Ecto neural progenitor cell (in vitro differentiated cells): ENCODE data around the gene MYH11.

Source experiments
- DNase-seq: peaks from one replicate; pipeline ENCODE4 v3.0.0-alpha.2; 2018; ENCODE audit warnings: low spot score

The MYH11 gene

DNA sequence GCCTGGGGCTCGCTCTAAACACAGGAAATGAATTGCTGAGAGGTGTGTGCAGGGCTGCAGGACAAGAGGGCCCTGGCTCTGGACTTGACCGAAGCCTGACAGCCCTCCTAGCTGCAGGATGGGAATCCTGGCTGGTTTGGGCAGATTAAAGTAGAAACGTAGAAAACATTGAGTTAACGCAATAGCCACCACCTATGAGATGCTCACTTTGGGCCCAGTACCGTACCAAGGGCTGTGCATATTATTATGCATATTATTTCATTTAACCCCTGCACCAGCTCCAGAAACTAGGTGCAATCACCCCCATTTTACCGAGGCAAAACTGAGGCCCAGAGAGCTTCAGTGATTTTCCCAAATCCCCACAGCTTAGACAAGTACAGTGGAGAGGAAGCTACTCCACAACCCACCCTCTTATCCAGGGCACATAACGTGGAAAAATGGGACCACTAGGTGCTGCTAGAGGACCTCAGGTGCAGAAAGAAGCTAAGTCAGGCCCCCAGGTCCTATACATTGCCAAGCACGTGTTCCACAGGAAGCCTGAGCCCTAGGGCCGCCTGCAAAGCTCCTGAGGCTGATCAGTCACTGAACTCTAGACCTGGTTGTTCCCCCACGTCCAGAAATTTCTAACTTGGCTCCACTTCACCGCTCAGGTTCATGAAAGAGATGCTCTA, 79.2 kb downstream of the MYH11 start:
- peak; percentile 56 for DNase-seq

DNA sequence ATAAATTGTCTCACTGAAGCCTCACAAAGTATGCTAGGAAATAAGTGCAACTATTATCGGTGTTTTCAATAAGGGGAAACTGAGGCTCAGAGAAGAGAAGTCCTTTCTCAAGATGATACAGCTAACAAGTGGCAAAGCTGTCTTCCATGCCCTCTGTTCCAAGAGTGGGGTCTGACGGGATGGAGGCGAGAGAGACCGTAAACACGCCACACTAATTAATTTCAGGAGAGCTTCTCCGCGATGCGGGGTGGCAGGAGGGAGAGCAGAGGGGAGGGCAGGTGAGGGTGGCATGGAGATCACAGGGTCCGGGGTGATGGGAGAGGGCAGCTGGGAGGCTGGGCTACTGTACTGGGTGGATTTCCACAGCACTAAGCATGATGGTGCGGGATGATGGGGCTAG, 80.3 kb downstream of the MYH11 start:
- DNase-seq: no peak

DNA sequence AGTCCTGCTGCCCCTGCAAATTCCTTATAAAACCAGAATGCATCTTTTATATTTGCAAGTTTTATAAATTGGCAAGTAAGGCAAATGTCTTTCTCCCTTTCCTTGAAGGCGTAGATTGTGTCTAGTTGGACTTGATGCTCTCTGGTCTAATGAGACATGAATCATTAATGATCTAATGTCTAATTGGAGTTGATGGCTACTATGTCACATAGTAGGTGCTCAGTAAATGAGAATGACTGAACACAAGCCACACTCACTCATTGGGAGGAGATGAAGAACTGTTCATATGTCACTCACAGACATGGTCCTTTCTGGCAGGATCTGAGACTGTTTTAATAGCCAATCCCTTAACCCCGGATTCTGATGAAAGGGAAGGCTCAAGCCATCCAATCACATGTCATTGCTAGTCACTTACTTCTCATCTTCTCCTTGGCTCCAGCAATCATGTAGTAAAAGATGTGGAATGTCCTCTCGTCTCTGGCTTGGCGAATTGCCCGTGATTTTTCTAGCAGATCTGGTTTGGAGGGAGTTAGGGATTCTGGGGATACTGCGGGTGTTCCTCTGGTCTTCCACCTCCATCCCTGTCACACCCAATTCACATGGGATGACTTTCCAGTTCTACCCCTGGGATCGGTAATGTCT, 81.0 kb downstream of the MYH11 start:
- DNase-seq: no peak

DNA sequence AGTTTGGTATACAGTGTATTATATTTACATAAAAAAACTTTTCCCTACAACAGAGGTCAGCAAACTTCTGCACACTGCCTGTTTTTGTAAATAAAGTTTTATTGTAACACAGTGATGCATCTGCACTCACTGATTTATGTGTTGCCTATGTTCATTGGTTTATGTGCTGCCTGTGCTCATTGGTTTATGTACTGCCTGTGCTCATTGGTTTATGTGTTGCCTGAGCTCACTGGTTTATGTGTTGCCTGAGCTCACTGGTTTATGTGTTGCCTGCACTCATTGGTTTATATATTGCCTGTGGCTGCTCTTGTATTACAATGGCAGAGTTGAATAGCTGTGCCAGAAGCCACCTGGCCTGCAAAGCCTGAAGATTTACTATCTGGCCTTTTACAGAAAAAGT, 81.6 kb downstream of the MYH11 start:
- no peak for DNase-seq

DNA sequence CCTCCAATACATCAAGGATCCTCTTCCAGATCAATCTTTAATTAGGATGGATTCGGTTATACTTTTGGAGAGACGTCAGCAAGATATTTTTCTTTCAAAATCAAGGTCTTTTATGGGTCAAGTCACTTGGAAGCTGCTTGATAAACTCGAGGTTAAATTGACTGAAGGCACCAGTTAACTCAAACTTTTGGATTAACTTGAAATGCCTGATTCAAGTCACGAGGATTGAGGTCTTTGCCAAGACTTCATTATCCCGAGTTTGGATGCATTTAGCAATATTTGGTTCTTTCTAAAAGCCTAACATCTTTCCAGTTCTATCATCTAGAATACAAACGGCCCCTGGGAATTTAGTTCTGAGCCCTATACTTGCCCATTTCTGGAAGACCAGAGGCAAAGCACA, 82.9 kb downstream of the MYH11 start:
- no peak for DNase-seq

DNA sequence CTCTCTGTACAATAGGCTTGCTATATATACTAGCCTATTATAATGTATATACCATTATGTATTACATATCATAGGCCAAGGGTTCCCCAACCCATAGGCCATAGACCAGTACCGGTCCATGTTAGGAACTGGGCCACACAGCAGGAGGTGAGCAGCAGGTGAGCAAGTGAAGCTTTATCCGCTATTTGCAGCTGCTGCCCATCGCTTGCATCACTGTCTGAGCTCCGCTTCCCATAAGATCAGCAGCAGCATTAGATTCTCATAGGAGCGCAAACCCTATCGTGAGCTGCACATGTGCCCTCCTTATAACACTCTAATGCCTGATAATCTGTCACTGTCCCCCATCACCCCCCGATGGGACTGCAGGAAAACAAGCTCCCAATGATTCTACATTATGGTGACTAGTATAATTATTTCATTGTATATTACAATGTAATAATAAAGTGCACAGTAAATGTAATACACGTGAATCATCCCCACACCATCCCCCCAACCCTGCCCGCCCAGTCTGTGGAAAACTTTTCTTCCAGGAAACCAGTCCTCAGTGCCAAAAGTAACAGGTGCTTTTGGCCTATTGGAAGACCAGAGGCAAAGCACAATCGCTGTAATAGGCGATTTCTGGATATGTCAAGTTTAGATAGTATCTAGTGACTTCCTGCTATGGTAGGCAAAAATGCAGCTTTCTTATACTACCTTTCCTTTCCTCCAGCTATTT, 84.1 kb downstream of the MYH11 start:
- no peak for DNase-seq

DNA sequence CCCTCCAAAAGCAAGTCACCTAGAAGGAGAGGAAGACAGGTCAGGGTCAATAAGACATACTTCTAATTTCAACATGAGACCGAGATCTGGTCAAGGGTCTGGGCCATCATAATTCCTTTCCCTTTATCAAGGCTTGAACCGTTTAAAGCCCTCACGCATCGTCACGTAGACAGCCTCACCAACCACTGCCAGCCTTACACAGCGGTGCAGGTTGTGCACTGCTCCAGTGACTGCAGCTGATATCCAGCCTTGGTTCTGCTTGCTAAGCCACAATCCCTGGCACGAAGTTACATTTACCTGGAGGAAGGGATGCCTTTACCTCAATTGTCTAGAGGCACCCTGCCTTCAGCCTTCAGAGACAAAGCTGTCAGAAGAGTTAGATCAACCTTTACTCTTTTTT, 85.1 kb downstream of the MYH11 start:
- no peak for DNase-seq

DNA sequence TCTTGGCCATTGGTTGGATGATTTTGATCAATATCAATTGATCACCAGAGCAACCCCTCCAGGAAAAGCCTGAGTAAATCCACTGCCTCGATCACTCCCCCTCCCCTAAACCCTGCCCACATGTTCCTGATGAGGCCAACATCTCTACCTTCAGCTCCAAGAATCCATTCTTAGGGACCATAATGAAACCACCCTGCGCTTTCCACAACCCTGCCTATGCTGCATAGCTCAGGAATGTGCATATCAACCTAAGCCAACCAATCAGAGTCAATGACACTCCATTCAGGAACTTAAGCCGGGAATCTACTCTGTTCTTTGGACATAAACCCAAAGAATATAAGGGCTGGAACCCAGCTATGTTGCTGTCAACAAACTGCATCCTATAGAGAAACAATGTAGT, 86.3 kb downstream of the MYH11 start:
- no peak for DNase-seq

DNA sequence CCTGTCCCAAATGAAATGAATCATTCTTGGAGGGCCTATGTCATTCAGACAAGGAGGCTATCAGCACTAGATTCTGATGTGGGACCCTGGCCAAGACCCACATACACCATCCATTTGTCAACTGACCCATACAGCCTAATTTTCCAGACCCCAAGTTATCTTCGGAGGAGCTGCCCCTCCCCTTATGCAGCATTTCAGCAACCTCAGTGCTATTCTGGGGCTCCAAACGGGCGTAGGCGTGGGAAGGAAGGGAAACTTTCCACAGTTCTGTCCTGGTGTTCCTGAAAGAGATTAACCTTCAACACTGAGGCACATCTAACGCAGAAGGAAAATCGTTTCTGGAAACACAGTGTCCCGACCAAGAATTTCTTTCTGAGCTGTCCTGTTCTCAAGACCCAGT, 86.7 kb downstream of the MYH11 start:
- DNase-seq: no peak

DNA sequence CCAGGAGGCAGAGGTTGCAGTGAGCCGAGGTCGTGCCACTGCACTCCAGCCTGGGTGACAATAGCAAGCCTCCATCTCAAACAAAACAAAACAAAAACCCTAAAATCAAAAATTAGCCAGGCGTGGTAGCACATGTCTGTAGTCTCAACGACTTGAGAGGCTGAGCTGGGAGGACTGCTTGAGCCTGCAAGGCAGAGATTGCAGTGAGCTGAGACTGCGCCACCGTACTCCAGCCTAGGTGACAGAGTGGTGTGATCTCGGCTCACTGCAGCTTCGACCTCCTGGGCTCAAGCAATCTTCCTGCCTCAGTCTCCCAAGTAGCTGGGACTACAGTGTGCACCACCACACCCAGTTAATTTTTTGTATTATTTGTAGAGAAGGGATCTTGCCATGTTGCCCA, 87.6 kb downstream of the MYH11 start:
- DNase-seq: no peak

DNA sequence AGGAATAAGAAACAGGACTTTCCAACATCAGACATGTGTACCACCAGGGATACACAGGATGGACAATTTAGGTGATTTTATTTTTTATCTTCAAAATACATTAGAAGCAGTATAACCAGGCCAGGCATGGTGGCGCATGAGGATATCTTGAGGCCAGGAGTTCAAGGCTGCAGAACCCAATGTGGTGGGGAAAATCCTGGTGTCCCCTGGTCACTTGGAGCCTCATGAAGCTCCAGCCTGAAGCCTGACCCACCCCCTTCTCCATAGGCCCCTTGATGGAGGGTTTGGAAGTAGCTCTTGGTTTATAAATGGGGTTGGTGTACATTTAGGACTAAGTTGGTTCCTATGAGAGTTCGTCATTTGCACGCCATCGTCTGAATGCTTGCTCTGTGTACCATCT, 88.6 kb downstream of the MYH11 start:
- no peak for DNase-seq

DNA sequence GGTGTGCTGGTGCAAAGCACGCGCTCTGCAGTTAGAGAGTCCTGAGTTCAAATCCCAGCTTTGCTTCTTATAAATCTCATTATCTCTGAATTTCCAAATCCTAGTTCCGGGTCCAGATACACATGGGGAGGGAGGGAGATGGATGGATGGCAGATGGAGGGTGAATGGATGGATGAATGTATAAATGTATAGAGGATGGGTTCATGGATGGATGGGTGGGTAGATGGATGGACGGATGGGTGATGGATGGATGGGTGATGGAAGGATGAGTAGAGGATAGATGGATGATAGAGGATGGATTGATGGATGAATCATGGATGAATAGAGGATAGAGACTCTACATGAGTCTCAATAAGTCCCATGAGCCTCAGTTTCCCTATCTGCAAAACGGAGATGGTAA, 89.9 kb downstream of the MYH11 start:
- DNase-seq: no peak

DNA sequence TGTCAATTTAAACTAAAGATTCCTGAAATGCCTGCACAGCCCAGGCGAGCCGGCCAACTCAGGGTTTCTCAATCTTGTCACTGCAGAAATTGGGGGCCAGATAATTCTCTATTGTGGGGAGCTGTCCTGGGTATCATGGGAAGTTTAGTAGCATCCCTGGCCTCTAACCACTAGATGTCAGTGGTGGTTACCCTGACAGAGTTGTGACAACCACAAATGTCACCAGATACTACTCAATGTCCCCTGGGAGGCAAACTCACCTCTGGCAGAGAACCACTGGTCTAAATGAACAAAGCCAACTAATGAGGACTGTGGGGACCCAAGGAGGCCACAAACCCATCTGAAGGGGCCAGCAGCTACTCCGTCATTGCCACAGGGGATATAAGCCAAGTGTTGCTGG, 90.9 kb downstream of the MYH11 start:
- peak; percentile 57 for DNase-seq

DNA sequence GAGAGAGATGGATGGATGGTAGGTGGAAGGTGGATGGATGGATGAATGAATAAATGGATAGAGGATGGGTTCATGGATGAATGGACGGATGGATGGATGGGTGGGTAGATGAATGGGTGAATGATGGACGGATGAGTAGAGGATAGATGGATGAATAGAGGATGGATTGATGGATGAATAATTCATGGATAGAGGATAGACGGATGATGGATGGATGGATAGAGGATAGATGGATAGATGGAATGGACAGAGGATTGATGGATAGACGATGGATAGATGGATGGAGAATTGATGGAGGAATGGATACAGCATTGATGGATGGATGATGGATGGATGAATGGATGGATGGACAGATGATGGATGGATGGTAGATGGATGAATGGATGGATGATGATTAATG, 91.7 kb downstream of the MYH11 start:
- no peak for DNase-seq

DNA sequence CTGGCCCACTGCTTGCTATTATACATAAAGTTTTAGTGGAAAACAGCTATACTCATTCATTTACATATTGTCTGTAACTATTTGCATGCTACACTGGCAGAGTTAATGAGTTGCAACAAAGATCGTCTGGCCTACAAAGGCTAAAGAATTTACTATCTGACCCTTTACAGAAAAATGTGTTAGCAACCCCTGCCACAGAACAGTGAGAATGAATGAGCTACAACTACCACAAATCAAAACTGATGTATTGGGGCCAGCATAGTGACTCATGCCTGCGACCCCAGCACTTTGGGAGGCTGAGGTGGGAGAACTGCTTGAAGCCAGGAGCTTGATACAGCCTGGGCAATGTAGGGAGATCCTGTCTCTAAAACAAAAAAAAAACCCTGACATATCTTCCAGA, 92.7 kb downstream of the MYH11 start:
- no peak for DNase-seq

DNA sequence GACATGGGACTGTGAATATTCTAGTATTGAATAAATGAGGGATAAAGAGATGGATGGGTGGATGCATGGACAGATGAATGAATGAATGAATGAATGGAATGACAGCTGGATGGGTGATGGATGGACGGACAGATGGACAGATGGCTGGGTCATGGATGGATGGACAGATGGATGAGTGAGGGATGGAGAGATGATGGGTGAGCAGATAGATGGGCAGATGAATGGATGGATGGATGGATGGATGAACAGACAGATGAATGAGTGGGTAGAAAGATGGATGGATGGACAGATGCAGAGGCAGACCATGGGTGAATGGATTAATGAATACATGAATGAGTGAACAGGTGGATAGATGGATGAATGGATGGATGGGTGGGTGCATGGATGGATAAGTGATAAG, 96.7 kb downstream of the MYH11 start:
- DNase-seq: no peak

DNA sequence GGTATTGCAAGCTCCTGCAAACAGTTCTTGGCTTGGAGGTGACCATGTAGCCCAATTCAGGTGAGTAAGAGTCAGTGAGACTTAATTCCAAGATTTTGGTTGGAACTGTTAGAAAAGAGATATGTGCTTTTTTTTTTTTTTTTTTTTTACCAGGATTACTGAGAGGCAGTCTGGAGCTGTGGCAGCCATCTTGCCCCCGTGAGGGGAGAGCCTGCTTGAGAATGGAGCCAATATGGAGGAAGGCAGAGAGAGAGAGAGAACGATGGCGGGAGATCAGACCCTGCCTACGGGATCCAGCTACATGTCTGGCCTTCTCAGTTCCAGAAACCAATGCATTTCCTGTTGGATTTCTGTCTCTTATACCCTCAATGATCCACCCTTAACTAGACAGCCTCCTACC, 97.8 kb downstream of the MYH11 start:
- no peak for DNase-seq

DNA sequence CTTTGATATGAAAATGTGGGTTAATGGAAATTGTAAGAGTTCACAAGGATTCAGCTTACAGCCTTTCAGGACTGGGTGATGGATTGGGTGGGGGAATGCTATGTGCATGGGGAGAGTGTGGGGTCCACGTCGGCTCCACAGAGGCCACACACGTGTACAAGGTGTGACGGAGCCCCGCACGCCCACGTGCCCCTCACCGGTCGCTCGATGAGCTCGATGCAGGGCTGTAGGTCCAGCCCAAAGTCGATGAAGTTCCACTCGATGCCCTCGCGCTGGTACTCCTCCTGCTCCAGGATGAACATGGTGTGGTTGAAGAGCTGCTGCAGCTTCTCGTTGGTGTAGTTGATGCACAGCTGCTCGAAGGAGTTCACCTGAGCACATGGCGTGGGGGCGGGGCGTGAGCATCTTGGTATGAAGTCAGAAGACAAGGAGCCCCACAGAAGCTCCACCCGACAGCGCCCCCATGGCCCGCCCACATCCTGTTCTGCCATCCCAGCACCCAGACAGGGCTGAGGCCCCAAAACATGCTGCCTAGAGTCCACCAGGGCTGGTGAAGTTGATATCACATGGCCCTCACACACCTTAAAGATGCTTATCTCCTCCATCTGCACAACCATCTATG, 99.1 kb downstream of the MYH11 start:
- DNase-seq: no peak

DNA sequence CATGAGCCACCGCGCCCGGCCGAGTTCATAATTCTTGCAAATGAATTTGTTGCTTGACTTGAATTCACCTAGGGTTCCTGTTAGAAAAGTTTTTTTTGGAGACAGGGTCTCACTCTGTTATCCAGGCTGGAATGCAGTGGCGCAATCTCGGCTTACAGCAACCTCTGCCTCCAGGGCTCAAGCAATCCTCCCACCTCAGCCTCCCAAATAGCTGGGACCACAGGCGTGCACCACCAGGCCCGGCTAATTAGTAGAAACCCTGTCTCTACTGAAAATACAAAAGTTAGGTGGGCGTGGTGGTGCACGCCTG, 99.8 kb downstream of the MYH11 start:
- no peak for DNase-seq

DNA sequence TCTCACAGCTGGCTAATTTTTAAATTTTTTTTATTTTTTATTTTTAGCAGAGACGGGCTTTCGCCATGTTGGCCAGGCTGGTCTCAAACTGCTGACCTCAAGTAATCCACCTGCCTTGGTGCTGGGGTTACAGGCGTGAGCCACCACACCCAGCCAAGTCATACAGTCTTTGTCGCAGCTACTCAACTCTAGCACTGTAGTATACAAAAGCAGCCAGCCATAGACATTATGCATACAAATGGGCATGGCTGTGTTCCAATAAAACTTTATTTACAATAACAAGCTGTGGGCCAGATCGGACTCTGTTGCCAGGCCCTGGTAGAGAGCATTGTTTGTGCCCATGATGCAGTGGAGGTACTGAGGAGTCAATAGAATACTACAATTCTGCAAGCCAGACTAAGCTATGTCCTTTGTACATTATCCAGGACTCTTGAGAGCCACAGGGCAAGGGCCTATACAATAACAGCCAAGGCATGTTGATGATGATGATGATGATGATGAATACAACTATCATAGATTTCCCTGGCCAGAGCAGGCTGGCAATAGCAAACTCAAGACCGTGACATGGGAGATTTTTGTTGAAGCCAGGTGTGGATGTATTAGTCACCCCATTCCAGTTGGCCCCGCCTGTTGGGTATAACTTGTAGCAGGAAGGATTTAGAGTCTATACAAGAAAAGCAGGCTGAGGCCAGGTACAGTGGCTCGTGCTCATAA, 101.8 kb downstream of the MYH11 start:
- DNase-seq: no peak

DNA sequence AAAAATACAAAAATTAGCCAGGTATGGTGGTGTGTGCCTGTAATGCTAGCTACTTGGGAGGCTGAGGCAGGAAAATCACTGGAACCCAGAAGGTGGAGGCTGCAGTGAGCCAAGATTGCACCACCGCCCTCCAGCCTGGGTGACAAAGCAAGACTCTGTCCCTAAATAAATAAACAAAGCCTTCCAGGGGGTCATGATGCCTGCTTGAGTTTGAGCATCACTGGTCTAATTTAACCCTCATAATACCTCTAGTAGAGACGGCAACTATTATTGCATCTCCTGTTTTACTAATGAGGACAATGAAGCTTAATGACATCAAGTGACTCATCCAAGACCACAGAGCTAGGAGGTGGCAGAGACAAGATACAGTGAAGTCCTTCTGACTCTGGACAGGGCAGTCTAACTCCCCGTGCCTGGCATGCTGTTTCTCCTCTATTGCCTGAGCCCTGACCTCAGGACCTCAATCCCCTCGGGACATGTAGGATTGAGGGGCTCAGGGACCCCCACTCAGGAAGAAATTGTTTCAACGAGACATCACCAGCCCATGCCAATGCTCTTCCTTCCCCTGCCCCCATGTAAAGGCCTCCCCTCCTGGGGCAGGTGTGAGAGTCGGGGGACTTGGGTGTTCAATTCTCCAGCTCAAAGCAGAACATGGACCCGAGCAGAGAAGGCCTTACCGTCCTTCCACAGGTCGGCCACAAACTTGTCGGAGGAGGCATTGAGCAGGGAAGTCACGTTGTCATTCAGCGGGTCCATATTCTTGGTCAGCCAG, 103.9 kb downstream of the MYH11 start:
- no peak for DNase-seq

DNA sequence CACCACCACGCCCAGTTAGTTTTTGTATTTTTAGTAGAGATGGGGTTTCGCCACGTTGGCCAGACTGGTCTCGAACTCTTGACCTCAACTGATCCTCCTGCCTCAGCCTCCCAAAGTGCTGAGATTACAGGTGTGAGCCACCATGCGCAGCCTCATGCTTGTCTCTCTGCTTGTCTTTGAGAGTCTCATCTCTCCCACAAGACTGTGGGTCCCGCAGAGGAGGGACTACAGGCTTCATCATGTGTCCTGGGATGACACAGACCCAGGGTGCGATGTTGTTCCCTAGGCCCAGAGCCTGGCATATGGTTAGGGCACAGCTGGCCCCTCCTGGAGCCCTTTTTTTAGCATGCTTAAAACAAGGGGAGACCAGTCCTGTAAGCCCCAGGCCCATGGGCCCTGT, 104.9 kb downstream of the MYH11 start:
- DNase-seq: no peak
